ENCODE measurements around the gene SMIM7.
A peak's percentile ranks its signal among the peaks of the same experiment; 100 is the strongest.
"Not testable (repeated sequence)": the region's sequence is repeated elsewhere in the genome, so short reads cannot be mapped to it uniquely, and the experiment has no call there.

The SMIM7 gene

GRCh38 chr19:16654140-16654539 lies 5.8 kb downstream of the SMIM7 start:
- no peak for DNase-seq

- no peak for DNase-seq
Observed at GRCh38 chr19:16652854-16653253, 7.1 kb downstream of the SMIM7 start.

GRCh38 chr19:16651421-16652188 lies 8.3 kb downstream of the SMIM7 start:
- DNase-seq: not testable (repeated sequence)

- no peak for DNase-seq
Observed at GRCh38 chr19:16650821-16651220, 9.1 kb downstream of the SMIM7 start.

GRCh38 chr19:16649734-16650133 lies 10.2 kb downstream of the SMIM7 start:
- no peak for DNase-seq

GRCh38 chr19:16645140-16645539 lies 14.8 kb downstream of the SMIM7 start:
- no peak for DNase-seq

- DNase-seq: no peak
Observed at GRCh38 chr19:16641695-16642094, 18.2 kb downstream of the SMIM7 start.

GRCh38 chr19:16640951-16641350 lies 19.0 kb downstream of the SMIM7 start:
- DNase-seq: no peak

- DNase-seq: no peak
Observed at GRCh38 chr19:16638666-16639065, 21.3 kb downstream of the SMIM7 start.

GRCh38 chr19:16637535-16637934 lies 22.4 kb downstream of the SMIM7 start:
- DNase-seq: no peak

- no peak for DNase-seq
Observed at GRCh38 chr19:16631465-16631864, 28.5 kb downstream of the SMIM7 start.

- DNase-seq: peak in 1 of 2 experiments; percentile 54
Observed at GRCh38 chr19:16628984-16629691, 30.8 kb downstream of the SMIM7 start.

- peak; percentile 91 to 92 for DNase-seq
Observed at GRCh38 chr19:16628183-16628983, 31.6 kb downstream of the SMIM7 start, which contains the start of gene MED26. MED26 (minus strand) TSS chr19:16628204; CDS start chr19:16627943, 261 bp downstream.

- no peak for DNase-seq
Observed at GRCh38 chr19:16627928-16628182, 32.1 kb downstream of the SMIM7 start.

GRCh38 chr19:16627193-16627927 lies 32.6 kb downstream of the SMIM7 start:
- DNase-seq: peak in 1 of 2 experiments; percentile 32

- DNase-seq: peak in 1 of 2 experiments; percentile 32
Observed at GRCh38 chr19:16626796-16627192, 33.1 kb downstream of the SMIM7 start.

GRCh38 chr19:16625163-16625958 lies 34.6 kb downstream of the SMIM7 start:
- no peak for DNase-seq

GRCh38 chr19:16624236-16624635 lies 35.7 kb downstream of the SMIM7 start:
- no peak for DNase-seq

GRCh38 chr19:16623576-16623975 lies 36.4 kb downstream of the SMIM7 start:
- no peak for DNase-seq

- DNase-seq: no peak
Observed at GRCh38 chr19:16623066-16623465, 36.9 kb downstream of the SMIM7 start.

GRCh38 chr19:16621165-16621800 lies 38.7 kb downstream of the SMIM7 start:
- no peak for DNase-seq

- no peak for DNase-seq
Observed at GRCh38 chr19:16620584-16620983, 39.4 kb downstream of the SMIM7 start.

Measured in Kasumi-1 (cell line).